ENCODE results near the gene TAB3.

DNA sequence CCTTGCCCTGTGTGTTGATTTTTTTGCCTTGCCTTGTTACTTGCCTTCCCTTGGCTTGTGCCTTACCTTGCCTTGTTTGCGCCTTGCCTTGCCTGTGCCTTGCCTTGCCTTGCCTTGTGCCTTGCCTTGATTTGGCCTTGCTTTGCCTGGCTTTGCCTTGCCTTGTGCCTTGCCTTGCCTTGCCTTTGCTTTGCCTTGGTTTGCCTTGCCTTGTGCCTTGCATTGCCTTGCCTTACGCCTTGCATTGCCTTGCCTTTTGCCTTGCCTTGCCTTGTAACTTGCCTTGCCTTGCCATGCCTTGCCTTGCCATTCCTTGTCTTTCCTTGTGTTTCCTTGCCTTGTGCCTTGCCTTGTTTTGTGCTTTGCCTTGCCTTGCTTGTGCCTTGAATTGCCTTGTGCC lies 94.6 kb downstream of the TAB3 start:
- TF ChIP-seq, protein P1, sequence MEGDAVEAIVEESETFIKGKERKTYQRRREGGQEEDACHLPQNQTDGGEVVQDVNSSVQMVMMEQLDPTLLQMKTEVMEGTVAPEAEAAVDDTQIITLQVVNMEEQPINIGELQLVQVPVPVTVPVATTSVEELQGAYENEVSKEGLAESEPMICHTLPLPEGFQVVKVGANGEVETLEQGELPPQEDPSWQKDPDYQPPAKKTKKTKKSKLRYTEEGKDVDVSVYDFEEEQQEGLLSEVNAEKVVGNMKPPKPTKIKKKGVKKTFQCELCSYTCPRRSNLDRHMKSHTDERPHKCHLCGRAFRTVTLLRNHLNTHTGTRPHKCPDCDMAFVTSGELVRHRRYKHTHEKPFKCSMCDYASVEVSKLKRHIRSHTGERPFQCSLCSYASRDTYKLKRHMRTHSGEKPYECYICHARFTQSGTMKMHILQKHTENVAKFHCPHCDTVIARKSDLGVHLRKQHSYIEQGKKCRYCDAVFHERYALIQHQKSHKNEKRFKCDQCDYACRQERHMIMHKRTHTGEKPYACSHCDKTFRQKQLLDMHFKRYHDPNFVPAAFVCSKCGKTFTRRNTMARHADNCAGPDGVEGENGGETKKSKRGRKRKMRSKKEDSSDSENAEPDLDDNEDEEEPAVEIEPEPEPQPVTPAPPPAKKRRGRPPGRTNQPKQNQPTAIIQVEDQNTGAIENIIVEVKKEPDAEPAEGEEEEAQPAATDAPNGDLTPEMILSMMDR (IDR thresholded peaks at IDR 0.05) = no peak
- TF ChIP-seq POLR2A (IDR thresholded peaks at IDR 0.05; ENCODE audit: low read depth) (no peak), POLR2AphosphoS5 (IDR thresholded peaks at IDR 0.05) (no peak), EP300 (IDR thresholded peaks at IDR 0.05) (no peak)
